ENCODE results near the gene C16orf86. TPM values are rescaled to one million over a fixed set of nuclear protein-coding genes. Genes with fewer than 3 reads are reported as not detected.
A peak's percentile ranks its signal among the peaks of the same experiment; 100 is the strongest.

C16orf86 gene
- total RNA-seq, 1 experiment from 2014 or later, result 4.9 TPM

DNA sequence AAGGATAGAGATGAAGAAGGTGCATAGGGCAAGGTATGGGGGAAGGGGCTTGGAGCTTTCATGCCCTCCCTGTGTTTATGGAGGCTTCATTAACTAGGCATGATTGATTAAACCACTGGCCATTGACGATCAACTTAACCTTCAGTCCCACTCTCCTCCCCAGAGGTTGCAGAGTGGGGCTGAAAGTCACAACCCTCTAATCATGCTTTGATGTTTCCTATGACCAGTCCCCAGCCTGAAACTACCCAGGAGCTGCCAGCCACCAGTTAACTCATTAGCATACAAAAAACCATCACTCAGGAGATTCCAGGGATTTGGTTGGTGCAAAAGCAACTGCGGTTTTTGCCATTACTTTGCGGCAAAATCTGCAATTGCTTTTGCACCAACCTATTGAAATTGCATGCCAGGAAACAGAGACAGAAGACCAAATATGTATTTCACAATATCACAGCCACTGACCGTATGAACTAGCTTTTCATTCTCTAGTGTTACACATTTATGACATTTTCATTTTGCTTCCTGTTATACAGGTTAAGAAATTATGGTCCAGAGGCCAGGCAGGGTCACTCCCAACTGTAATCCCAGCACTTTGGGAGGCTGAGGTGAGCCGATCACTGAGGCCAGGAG is 47.1 kb downstream of the C16orf86 start:
- no peak for DNase-seq (ENCODE audit: low spot score)
- POLR2A ChIA-PET, result no interaction called here
- CTCF ChIA-PET, result interaction anchor here (1.5 to 2.2 kb wide), 2 partner anchors 103 to 193 kb away, joined by 4 to 7 read pairs; no protein-coding TSS in a partner anchor
- H3K9me3 Mint-ChIP-seq, result no peaks in the 10 kb centered on the region
- peaks cover 36% of the 10 kb centered on the region for H3K4me1 Mint-ChIP-seq
- peaks cover 5% of the 10 kb centered on the region; the same call in 1 of the 2 replicates for H3K36me3 Mint-ChIP-seq
- ATAC-seq, result peak; percentile 21
- H3K27ac Mint-ChIP-seq, result peak overlapping the region; percentile 69
- no peak overlapping the region for H3K4me3 Mint-ChIP-seq
- no peaks in the 10 kb centered on the region for H3K27me3 Mint-ChIP-seq (ENCODE audit: low read depth)
- TF ChIP-seq, protein P1, sequence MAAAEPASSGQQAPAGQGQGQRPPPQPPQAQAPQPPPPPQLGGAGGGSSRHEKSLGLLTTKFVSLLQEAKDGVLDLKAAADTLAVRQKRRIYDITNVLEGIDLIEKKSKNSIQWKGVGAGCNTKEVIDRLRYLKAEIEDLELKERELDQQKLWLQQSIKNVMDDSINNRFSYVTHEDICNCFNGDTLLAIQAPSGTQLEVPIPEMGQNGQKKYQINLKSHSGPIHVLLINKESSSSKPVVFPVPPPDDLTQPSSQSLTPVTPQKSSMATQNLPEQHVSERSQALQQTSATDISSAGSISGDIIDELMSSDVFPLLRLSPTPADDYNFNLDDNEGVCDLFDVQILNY (CRISPR knock-in tag; IDR thresholded peaks at IDR 0.05), result no peak
- no peak for TF ChIP-seq ZNF416 (CRISPR knock-in tag; IDR thresholded peaks at IDR 0.05)
- TF ChIP-seq ZNF138 (CRISPR knock-in tag; conservative IDR thresholded peaks at IDR 0.05), result no peak
- no peak for TF ChIP-seq ZNF396 (CRISPR knock-in tag; IDR thresholded peaks at IDR 0.05; ENCODE audit: borderline replicate concordance)
- no peak for TF ChIP-seq NFATC4 (CRISPR knock-in tag; IDR thresholded peaks at IDR 0.05)
- TF ChIP-seq MXD4 (CRISPR knock-in tag; IDR thresholded peaks at IDR 0.05; ENCODE audit: borderline replicate concordance), result no peak
- TF ChIP-seq, protein P2, sequence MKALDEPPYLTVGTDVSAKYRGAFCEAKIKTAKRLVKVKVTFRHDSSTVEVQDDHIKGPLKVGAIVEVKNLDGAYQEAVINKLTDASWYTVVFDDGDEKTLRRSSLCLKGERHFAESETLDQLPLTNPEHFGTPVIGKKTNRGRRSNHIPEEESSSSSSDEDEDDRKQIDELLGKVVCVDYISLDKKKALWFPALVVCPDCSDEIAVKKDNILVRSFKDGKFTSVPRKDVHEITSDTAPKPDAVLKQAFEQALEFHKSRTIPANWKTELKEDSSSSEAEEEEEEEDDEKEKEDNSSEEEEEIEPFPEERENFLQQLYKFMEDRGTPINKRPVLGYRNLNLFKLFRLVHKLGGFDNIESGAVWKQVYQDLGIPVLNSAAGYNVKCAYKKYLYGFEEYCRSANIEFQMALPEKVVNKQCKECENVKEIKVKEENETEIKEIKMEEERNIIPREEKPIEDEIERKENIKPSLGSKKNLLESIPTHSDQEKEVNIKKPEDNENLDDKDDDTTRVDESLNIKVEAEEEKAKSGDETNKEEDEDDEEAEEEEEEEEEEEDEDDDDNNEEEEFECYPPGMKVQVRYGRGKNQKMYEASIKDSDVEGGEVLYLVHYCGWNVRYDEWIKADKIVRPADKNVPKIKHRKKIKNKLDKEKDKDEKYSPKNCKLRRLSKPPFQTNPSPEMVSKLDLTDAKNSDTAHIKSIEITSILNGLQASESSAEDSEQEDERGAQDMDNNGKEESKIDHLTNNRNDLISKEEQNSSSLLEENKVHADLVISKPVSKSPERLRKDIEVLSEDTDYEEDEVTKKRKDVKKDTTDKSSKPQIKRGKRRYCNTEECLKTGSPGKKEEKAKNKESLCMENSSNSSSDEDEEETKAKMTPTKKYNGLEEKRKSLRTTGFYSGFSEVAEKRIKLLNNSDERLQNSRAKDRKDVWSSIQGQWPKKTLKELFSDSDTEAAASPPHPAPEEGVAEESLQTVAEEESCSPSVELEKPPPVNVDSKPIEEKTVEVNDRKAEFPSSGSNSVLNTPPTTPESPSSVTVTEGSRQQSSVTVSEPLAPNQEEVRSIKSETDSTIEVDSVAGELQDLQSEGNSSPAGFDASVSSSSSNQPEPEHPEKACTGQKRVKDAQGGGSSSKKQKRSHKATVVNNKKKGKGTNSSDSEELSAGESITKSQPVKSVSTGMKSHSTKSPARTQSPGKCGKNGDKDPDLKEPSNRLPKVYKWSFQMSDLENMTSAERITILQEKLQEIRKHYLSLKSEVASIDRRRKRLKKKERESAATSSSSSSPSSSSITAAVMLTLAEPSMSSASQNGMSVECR (CRISPR knock-in tag; IDR thresholded peaks at IDR 0.05; ENCODE audit: borderline replicate concordance), result no peak
- TF ChIP-seq RELA (CRISPR knock-in tag; IDR thresholded peaks at IDR 0.05; ENCODE audit: borderline replicate concordance), result no peak
- TF ChIP-seq GRHL2 (CRISPR knock-in tag; IDR thresholded peaks at IDR 0.05; ENCODE audit: insufficient replicate concordance, severe bottlenecking), result no peak
- TF ChIP-seq ZNF219 (CRISPR knock-in tag; IDR thresholded peaks at IDR 0.05; ENCODE audit: borderline replicate concordance), result no peak
- TF ChIP-seq NR1H2 (CRISPR knock-in tag; IDR thresholded peaks at IDR 0.05), result no peak
- TF ChIP-seq SOX15 (CRISPR knock-in tag; IDR thresholded peaks at IDR 0.05), result no peak
- TF ChIP-seq, protein P3, sequence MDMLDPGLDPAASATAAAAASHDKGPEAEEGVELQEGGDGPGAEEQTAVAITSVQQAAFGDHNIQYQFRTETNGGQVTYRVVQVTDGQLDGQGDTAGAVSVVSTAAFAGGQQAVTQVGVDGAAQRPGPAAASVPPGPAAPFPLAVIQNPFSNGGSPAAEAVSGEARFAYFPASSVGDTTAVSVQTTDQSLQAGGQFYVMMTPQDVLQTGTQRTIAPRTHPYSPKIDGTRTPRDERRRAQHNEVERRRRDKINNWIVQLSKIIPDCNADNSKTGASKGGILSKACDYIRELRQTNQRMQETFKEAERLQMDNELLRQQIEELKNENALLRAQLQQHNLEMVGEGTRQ (CRISPR knock-in tag; IDR thresholded peaks at IDR 0.05), result no peak
- TF ChIP-seq ELF4 (CRISPR knock-in tag; IDR thresholded peaks at IDR 0.05; ENCODE audit: low read depth), result no peak
- TF ChIP-seq ZNF263 (CRISPR knock-in tag; IDR thresholded peaks at IDR 0.05; ENCODE audit: low read depth), result no peak

DNA sequence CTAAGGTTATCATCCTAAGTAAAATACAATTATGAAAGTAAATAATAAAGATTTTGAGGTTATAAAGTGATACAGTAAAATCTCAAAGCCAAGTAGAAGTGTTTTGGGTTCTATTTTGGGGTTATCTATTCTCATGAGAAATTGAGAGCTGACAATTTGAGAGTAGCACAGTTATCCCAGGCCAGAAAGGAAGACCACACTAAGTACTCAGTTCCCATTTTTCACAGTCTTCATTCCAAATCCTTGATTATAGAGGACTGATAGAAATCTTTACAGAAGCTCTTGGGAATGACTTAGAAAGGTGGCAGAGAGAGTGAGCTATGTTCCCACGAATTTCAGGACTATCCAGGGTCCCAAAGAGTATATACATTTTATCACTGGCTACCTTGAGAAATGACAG is 47.9 kb downstream of the C16orf86 start:
- Mint-ChIP-seq H3K36me3 (peaks cover 5% of the 10 kb centered on the region; the same call in 1 of the 2 replicates), H3K27me3 (ENCODE audit: low read depth) (no peaks in the 10 kb centered on the region), H3K4me3 (no peak overlapping the region), H3K27ac (no peak overlapping the region), H3K4me1 (peaks cover 29% of the 10 kb centered on the region), H3K9me3 (no peaks in the 10 kb centered on the region)
- ATAC-seq, result no peak
- DNase-seq (ENCODE audit: low spot score), result no peak
- ChIA-PET POLR2A (no interaction called here), CTCF (interaction anchor here (1.1 to 2.2 kb wide), 3 partner anchors 47 to 194 kb away, joined by 3 to 7 read pairs (median 4); no protein-coding TSS in a partner anchor)
- TF ChIP-seq FOXP1 (CRISPR knock-in tag; IDR thresholded peaks at IDR 0.05; ENCODE audit: borderline replicate concordance) (no peak), ZNF423 (CRISPR knock-in tag; IDR thresholded peaks at IDR 0.05) (no peak), KAT7 (CRISPR knock-in tag; IDR thresholded peaks at IDR 0.05; ENCODE audit: borderline replicate concordance) (no peak), JAZF1 (CRISPR knock-in tag; IDR thresholded peaks at IDR 0.05) (no peak), ZNF138 (CRISPR knock-in tag; conservative IDR thresholded peaks at IDR 0.05) (no peak)
- TF ChIP-seq, protein P4, sequence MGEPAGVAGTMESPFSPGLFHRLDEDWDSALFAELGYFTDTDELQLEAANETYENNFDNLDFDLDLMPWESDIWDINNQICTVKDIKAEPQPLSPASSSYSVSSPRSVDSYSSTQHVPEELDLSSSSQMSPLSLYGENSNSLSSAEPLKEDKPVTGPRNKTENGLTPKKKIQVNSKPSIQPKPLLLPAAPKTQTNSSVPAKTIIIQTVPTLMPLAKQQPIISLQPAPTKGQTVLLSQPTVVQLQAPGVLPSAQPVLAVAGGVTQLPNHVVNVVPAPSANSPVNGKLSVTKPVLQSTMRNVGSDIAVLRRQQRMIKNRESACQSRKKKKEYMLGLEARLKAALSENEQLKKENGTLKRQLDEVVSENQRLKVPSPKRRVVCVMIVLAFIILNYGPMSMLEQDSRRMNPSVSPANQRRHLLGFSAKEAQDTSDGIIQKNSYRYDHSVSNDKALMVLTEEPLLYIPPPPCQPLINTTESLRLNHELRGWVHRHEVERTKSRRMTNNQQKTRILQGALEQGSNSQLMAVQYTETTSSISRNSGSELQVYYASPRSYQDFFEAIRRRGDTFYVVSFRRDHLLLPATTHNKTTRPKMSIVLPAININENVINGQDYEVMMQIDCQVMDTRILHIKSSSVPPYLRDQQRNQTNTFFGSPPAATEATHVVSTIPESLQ (CRISPR knock-in tag; IDR thresholded peaks at IDR 0.05), result no peak
- TF ChIP-seq, protein P5, sequence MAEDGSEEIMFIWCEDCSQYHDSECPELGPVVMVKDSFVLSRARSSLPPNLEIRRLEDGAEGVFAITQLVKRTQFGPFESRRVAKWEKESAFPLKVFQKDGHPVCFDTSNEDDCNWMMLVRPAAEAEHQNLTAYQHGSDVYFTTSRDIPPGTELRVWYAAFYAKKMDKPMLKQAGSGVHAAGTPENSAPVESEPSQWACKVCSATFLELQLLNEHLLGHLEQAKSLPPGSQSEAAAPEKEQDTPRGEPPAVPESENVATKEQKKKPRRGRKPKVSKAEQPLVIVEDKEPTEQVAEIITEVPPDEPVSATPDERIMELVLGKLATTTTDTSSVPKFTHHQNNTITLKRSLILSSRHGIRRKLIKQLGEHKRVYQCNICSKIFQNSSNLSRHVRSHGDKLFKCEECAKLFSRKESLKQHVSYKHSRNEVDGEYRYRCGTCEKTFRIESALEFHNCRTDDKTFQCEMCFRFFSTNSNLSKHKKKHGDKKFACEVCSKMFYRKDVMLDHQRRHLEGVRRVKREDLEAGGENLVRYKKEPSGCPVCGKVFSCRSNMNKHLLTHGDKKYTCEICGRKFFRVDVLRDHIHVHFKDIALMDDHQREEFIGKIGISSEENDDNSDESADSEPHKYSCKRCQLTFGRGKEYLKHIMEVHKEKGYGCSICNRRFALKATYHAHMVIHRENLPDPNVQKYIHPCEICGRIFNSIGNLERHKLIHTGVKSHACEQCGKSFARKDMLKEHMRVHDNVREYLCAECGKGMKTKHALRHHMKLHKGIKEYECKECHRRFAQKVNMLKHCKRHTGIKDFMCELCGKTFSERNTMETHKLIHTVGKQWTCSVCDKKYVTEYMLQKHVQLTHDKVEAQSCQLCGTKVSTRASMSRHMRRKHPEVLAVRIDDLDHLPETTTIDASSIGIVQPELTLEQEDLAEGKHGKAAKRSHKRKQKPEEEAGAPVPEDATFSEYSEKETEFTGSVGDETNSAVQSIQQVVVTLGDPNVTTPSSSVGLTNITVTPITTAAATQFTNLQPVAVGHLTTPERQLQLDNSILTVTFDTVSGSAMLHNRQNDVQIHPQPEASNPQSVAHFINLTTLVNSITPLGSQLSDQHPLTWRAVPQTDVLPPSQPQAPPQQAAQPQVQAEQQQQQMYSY (CRISPR knock-in tag; IDR thresholded peaks at IDR 0.05), result no peak
- TF ChIP-seq, protein P6, sequence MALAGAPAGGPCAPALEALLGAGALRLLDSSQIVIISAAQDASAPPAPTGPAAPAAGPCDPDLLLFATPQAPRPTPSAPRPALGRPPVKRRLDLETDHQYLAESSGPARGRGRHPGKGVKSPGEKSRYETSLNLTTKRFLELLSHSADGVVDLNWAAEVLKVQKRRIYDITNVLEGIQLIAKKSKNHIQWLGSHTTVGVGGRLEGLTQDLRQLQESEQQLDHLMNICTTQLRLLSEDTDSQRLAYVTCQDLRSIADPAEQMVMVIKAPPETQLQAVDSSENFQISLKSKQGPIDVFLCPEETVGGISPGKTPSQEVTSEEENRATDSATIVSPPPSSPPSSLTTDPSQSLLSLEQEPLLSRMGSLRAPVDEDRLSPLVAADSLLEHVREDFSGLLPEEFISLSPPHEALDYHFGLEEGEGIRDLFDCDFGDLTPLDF (CRISPR knock-in tag; IDR thresholded peaks at IDR 0.05), result no peak

Measured in WTC11 (cell line).